H1 (cell line): ENCODE measurements around the gene OSBPL3. TPM values are rescaled to one million over a fixed set of nuclear protein-coding genes. Genes with fewer than 3 reads are reported as not detected.

Experiments used
- BACH1 ChIP-seq: IDR thresholded peaks from 2 replicates; pipeline ENCODE4 v1.6.1; 2012; ENCODE audit warnings: low read length, improper control_type of control experiment
- BCL11A ChIP-seq, 2 experiments: IDR thresholded peaks; one replicate each; pipeline ENCODE4 v1.6.1; 2011; ENCODE audit warnings: low read depth in 2 of 2, low read length in 2 of 2, mild to moderate bottlenecking in 2 of 2
- BRCA1 ChIP-seq: IDR thresholded peaks from 2 replicates; pipeline ENCODE4 v1.6.1; 2012; ENCODE audit warnings: low read depth, low read length, improper control_type of control experiment
- CBX5 ChIP-seq: fragments of 300-800, 300-1000 bp; sonication (generic); IDR thresholded peaks from 2 replicates; pipeline ENCODE4 v1.7.1; 2016; ENCODE audit warnings: antibody characterized with exemption, low read length, low read depth
- CEBPB ChIP-seq: IDR thresholded peaks from 2 replicates; pipeline ENCODE4 v1.6.1; 2012; ENCODE audit warnings: low read depth, low read length
- CHD1 ChIP-seq: IDR thresholded peaks from 2 replicates; pipeline ENCODE4 v1.6.1; 2012; ENCODE audit warnings: low read depth, low read length, improper control_type of control experiment
- CHD2 ChIP-seq: IDR thresholded peaks from 2 replicates; pipeline ENCODE4 v1.6.1; 2012; ENCODE audit warnings: low read length, improper control_type of control experiment
- CREB1 ChIP-seq: IDR thresholded peaks from 2 replicates; pipeline ENCODE4 v1.6.1; 2012; ENCODE audit warnings: inconsistent platforms
- CTBP2 ChIP-seq: IDR thresholded peaks from 2 replicates; pipeline ENCODE4 v1.7.0; 2011; ENCODE audit warnings: borderline replicate concordance, mild to moderate bottlenecking, moderate library complexity, mixed read lengths, low read length; ENCODE audit not compliant: insufficient read depth, insufficient read length
- EZH2 ChIP-seq: fragments of 200-600 bp; sonication (generic); IDR thresholded peaks from 2 replicates; pipeline ENCODE4 v1.7.1; 2012; ENCODE audit warnings: low read depth, mild to moderate bottlenecking, moderate library complexity, low read length, inconsistent platforms; ENCODE audit not compliant: severe bottlenecking
- HDAC2 ChIP-seq, 2 experiments: fragments of 300-600 bp in 1 of 2; sonication (generic) in 1 of 2; IDR thresholded peaks; 2 replicates each; pipeline ENCODE4 v1.6.1; 2011 to 2012; ENCODE audit warnings: low read depth in 2 of 2, low read length in 2 of 2, mild to moderate bottlenecking in 2 of 2, moderate library complexity in 2 of 2, borderline replicate concordance in 1 of 2, inconsistent platforms in 1 of 2
- HDAC6 ChIP-seq: IDR thresholded peaks from one replicate; pipeline ENCODE4 v1.7.1; 2012; ENCODE audit warnings: low read depth, mild to moderate bottlenecking, inconsistent platforms, low read length, moderate library complexity
- KDM5A ChIP-seq: fragments of 200-600 bp; IDR thresholded peaks from 2 replicates; pipeline ENCODE4 v1.7.1; 2012; ENCODE audit warnings: mild to moderate bottlenecking, low read length, inconsistent platforms, mixed read lengths
- TAF1 ChIP-seq: IDR thresholded peaks from 2 replicates; pipeline ENCODE4 v1.6.1; 2011; ENCODE audit warnings: mild to moderate bottlenecking, low read depth, low read length
- TAF7 ChIP-seq: optimal IDR thresholded peaks from 2 replicates; pipeline ENCODE3; 2011; ENCODE audit warnings: low read depth, mild to moderate bottlenecking, inconsistent platforms, low read length, moderate library complexity, borderline replicate concordance
- TBP ChIP-seq: IDR thresholded peaks from 2 replicates; pipeline ENCODE4 v1.6.1; 2011; ENCODE audit warnings: low read depth, low read length, improper control_type of control experiment
- TCF12 ChIP-seq: IDR thresholded peaks from 2 replicates; pipeline ENCODE4 v1.6.1; 2011; ENCODE audit warnings: low read depth, mild to moderate bottlenecking, low read length
- USF2 ChIP-seq: IDR thresholded peaks from 2 replicates; pipeline ENCODE4 v1.6.1; 2011; ENCODE audit warnings: low read length, improper control_type of control experiment
- polyA plus RNA-seq, 7 experiments: library from polyadenylated mRNA; depleted of rRNA in 3 of 7; stranded (reverse) in 5 of 7; unstranded in 2 of 7; fragments of >200 nt in 5 of 7; fragments of 200-250 nt in 2 of 7; gene quantifications; 1 replicate in 5 of 7; 2 replicates in 1 of 7; 4 replicates in 1 of 7; pipeline versions ENCODE4 v1.2.1 to v1.2.3, GENCODE V29; 2011 to 2013; ENCODE audit warnings: missing spikeins in 2 of 7, mixed read lengths in 2 of 7
- total RNA-seq: library from RNA; stranded (reverse); fragmentation: NEBNext Ultra II Directional; extraction: Animal tissue kit (Norgen Biotek cat#: 25700); gene quantifications from 2 replicates; pipeline ENCODE4 v1.2.1, GENCODE V29; 2021
- TF ChIP-seq, protein P1 (sequence below), 3 experiments: IDR thresholded peaks; 1 replicate in 2 of 3; 2 replicates in 1 of 3; pipeline versions ENCODE4 v1.5.1 to v1.6.1; 2011; ENCODE audit warnings: low read length in 3 of 3, mild to moderate bottlenecking in 3 of 3, inconsistent platforms in 2 of 3, low read depth in 1 of 3, moderate library complexity in 1 of 3; ENCODE audit not compliant: insufficient read depth in 1 of 3; ENCODE audit errors: control extremely low read depth in 1 of 3
- TF ChIP-seq, protein P2 (sequence below): IDR thresholded peaks from 2 replicates; pipeline ENCODE4 v1.6.1; 2012; ENCODE audit warnings: low read length, inconsistent platforms

OSBPL3 gene
- total and polyA plus RNA-seq, 2 of the 8 experiments (the other 6 are each of a cell fraction or from before 2014, with no cell fraction given) = 2.8 to 13.9 TPM

- TF ChIP-seq CHD1 = no peak
- peak; percentile 41; the same call in 1 of the 2 replicates for TF ChIP-seq TBP
- TF ChIP-seq, protein P1, sequence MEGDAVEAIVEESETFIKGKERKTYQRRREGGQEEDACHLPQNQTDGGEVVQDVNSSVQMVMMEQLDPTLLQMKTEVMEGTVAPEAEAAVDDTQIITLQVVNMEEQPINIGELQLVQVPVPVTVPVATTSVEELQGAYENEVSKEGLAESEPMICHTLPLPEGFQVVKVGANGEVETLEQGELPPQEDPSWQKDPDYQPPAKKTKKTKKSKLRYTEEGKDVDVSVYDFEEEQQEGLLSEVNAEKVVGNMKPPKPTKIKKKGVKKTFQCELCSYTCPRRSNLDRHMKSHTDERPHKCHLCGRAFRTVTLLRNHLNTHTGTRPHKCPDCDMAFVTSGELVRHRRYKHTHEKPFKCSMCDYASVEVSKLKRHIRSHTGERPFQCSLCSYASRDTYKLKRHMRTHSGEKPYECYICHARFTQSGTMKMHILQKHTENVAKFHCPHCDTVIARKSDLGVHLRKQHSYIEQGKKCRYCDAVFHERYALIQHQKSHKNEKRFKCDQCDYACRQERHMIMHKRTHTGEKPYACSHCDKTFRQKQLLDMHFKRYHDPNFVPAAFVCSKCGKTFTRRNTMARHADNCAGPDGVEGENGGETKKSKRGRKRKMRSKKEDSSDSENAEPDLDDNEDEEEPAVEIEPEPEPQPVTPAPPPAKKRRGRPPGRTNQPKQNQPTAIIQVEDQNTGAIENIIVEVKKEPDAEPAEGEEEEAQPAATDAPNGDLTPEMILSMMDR (IDR thresholded peaks at IDR 0.05; ENCODE audit: control extremely low read depth in 1 of 3, insufficient read depth in 1 of 3, low read depth in 1 of 3, low read length in 3 of 3) = peak in 1 of 3 experiments; percentile 11; a peak in 1 of 4 replicates
- no peak for TF ChIP-seq KDM5A
- no peak for TF ChIP-seq EZH2
- TF ChIP-seq, protein P2, sequence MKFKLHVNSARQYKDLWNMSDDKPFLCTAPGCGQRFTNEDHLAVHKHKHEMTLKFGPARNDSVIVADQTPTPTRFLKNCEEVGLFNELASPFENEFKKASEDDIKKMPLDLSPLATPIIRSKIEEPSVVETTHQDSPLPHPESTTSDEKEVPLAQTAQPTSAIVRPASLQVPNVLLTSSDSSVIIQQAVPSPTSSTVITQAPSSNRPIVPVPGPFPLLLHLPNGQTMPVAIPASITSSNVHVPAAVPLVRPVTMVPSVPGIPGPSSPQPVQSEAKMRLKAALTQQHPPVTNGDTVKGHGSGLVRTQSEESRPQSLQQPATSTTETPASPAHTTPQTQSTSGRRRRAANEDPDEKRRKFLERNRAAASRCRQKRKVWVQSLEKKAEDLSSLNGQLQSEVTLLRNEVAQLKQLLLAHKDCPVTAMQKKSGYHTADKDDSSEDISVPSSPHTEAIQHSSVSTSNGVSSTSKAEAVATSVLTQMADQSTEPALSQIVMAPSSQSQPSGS = no peak
- no peak for TF ChIP-seq BRCA1
- TF ChIP-seq BACH1 = no peak
- TF ChIP-seq CREB1 = peak; percentile 75
- peak; percentile 77 for TF ChIP-seq CHD2
- no peak for TF ChIP-seq BCL11A (IDR thresholded peaks at IDR 0.05; ENCODE audit: low read depth in 2 of 2, low read length in 2 of 2)
- no peak for TF ChIP-seq CEBPB
- no peak for TF ChIP-seq TCF12
- TF ChIP-seq TAF7 = peak; percentile 60
- no peak for TF ChIP-seq USF2
- no peak for TF ChIP-seq CTBP2
- no peak for TF ChIP-seq HDAC6
- peak; percentile 73 for TF ChIP-seq TAF1
- TF ChIP-seq CBX5 = no peak
- no peak for TF ChIP-seq HDAC2 (IDR thresholded peaks at IDR 0.05; ENCODE audit: borderline replicate concordance in 1 of 2, low read depth in 2 of 2, low read length in 2 of 2)
Measured at GRCh38 chr7:24979863-24980533, at the start of gene OSBPL3 (continued).
